ENCODE data around the gene CACNA2D1.
"Not testable (repeated sequence)": the region's sequence is repeated elsewhere in the genome, so short reads cannot be mapped to it uniquely, and the experiment has no call there.

The CACNA2D1 gene

GRCh38 chr7:82156168-82156567 lies 287.4 kb downstream of the CACNA2D1 start:
- Histone ChIP-seq H3K27me3 (ENCODE audit: control insufficient read depth, insufficient read depth, low read length) (no peaks in the 10 kb centered on the region), H3K4me2 (ENCODE audit: low read length) (no peak overlapping the region), H3K4me1 (ENCODE audit: control insufficient read depth, insufficient read depth, low read length) (no peaks in the 10 kb centered on the region), H3K9me3 (replicated peaks; ENCODE audit: low read length) (no peaks in the 10 kb centered on the region), H3K9ac (ENCODE audit: low read depth, low read length) (no peak overlapping the region), H3K4me3 (ENCODE audit: low read length) (no peak overlapping the region), H3K36me3 (ENCODE audit: insufficient read depth, low read length) (no peaks in the 10 kb centered on the region)

- H3K4me2 ChIP-seq (ENCODE audit: low read length), result no peak overlapping the region
- no peaks in the 10 kb centered on the region for H3K4me1 ChIP-seq (ENCODE audit: control insufficient read depth, insufficient read depth, low read length)
- H3K4me3 ChIP-seq (ENCODE audit: low read length), result no peak overlapping the region
- H3K36me3 ChIP-seq (ENCODE audit: insufficient read depth, low read length), result no peaks in the 10 kb centered on the region
- no peaks in the 10 kb centered on the region for H3K9me3 ChIP-seq (replicated peaks; ENCODE audit: low read length)
- H3K27me3 ChIP-seq (ENCODE audit: control insufficient read depth, insufficient read depth, low read length), result no peaks in the 10 kb centered on the region
- no peak overlapping the region for H3K9ac ChIP-seq (ENCODE audit: low read depth, low read length)
Observed at GRCh38 chr7:82154728-82155127, 288.8 kb downstream of the CACNA2D1 start.

GRCh38 chr7:82153776-82154175 lies 289.8 kb downstream of the CACNA2D1 start:
- Histone ChIP-seq H3K36me3 (ENCODE audit: insufficient read depth, low read length) (no peaks in the 10 kb centered on the region), H3K9me3 (replicated peaks; ENCODE audit: low read length) (no peaks in the 10 kb centered on the region), H3K4me2 (ENCODE audit: low read length) (no peak overlapping the region), H3K4me1 (ENCODE audit: control insufficient read depth, insufficient read depth, low read length) (no peaks in the 10 kb centered on the region), H3K27me3 (ENCODE audit: control insufficient read depth, insufficient read depth, low read length) (no peaks in the 10 kb centered on the region), H3K9ac (ENCODE audit: low read depth, low read length) (no peak overlapping the region), H3K4me3 (ENCODE audit: low read length) (no peak overlapping the region)

GRCh38 chr7:82152858-82153257 lies 290.7 kb downstream of the CACNA2D1 start:
- Histone ChIP-seq H3K4me2 (ENCODE audit: low read length) (no peak overlapping the region), H3K4me3 (ENCODE audit: low read length) (no peak overlapping the region)

GRCh38 chr7:82146491-82146890 lies 297.1 kb downstream of the CACNA2D1 start:
- H3K4me1 ChIP-seq (ENCODE audit: control insufficient read depth, insufficient read depth, low read length), result no peaks in the 10 kb centered on the region
- no peaks in the 10 kb centered on the region for H3K27me3 ChIP-seq (ENCODE audit: control insufficient read depth, insufficient read depth, low read length)

More at GRCh38 chr7:82152858-82153257, 290.7 kb downstream of the CACNA2D1 start:
- Histone ChIP-seq H3K36me3 (ENCODE audit: insufficient read depth, low read length) (no peaks in the 10 kb centered on the region), H3K4me1 (ENCODE audit: control insufficient read depth, insufficient read depth, low read length) (no peaks in the 10 kb centered on the region), H3K9ac (ENCODE audit: low read depth, low read length) (no peak overlapping the region), H3K27me3 (ENCODE audit: control insufficient read depth, insufficient read depth, low read length) (no peaks in the 10 kb centered on the region), H3K9me3 (replicated peaks; ENCODE audit: low read length) (no peaks in the 10 kb centered on the region)

GRCh38 chr7:82142263-82142864 lies 301.2 kb downstream of the CACNA2D1 start:
- Histone ChIP-seq H3K4me2 (ENCODE audit: low read length) (no peak overlapping the region), H3K4me1 (ENCODE audit: control insufficient read depth, insufficient read depth, low read length) (no peaks in the 10 kb centered on the region), H3K4me3 (ENCODE audit: low read length) (no peak overlapping the region), H3K36me3 (ENCODE audit: insufficient read depth, low read length) (no peaks in the 10 kb centered on the region), H3K9me3 (replicated peaks; ENCODE audit: low read length) (no peaks in the 10 kb centered on the region), H3K27me3 (ENCODE audit: control insufficient read depth, insufficient read depth, low read length) (no peaks in the 10 kb centered on the region), H3K9ac (ENCODE audit: low read depth, low read length) (no peak overlapping the region)

More at GRCh38 chr7:82146491-82146890, 297.1 kb downstream of the CACNA2D1 start:
- Histone ChIP-seq H3K9ac (ENCODE audit: low read depth, low read length) (no peak overlapping the region), H3K9me3 (replicated peaks; ENCODE audit: low read length) (no peaks in the 10 kb centered on the region), H3K4me2 (ENCODE audit: low read length) (no peak overlapping the region), H3K36me3 (ENCODE audit: insufficient read depth, low read length) (no peaks in the 10 kb centered on the region), H3K4me3 (ENCODE audit: low read length) (no peak overlapping the region)

- no peak overlapping the region for H3K4me2 ChIP-seq (ENCODE audit: low read length)
- no peaks in the 10 kb centered on the region for H3K9me3 ChIP-seq (replicated peaks; ENCODE audit: low read length)
- no peak overlapping the region for H3K9ac ChIP-seq (ENCODE audit: low read depth, low read length)
- H3K4me1 ChIP-seq (ENCODE audit: control insufficient read depth, insufficient read depth, low read length), result no peaks in the 10 kb centered on the region
- H3K36me3 ChIP-seq (ENCODE audit: insufficient read depth, low read length), result no peaks in the 10 kb centered on the region
- H3K27me3 ChIP-seq (ENCODE audit: control insufficient read depth, insufficient read depth, low read length), result no peaks in the 10 kb centered on the region
- H3K4me3 ChIP-seq (ENCODE audit: low read length), result no peak overlapping the region
Observed at GRCh38 chr7:82141427-82141826, 302.1 kb downstream of the CACNA2D1 start.

- not testable (repeated sequence) for H3K4me2 ChIP-seq (ENCODE audit: low read length); H3K9me3 ChIP-seq (replicated peaks; ENCODE audit: low read length); H3K9ac ChIP-seq (ENCODE audit: low read depth, low read length); H3K4me3 ChIP-seq (ENCODE audit: low read length); H3K27me3 ChIP-seq (ENCODE audit: control insufficient read depth, insufficient read depth, low read length); H3K36me3 ChIP-seq (ENCODE audit: insufficient read depth, low read length); H3K4me1 ChIP-seq (ENCODE audit: control insufficient read depth, insufficient read depth, low read length)
Observed at GRCh38 chr7:82140608-82141007, 303.0 kb downstream of the CACNA2D1 start.

GRCh38 chr7:82131215-82131614 lies 312.4 kb downstream of the CACNA2D1 start:
- Histone ChIP-seq H3K4me2 (ENCODE audit: low read length) (no peak overlapping the region), H3K9me3 (replicated peaks; ENCODE audit: low read length) (no peaks in the 10 kb centered on the region), H3K4me1 (ENCODE audit: control insufficient read depth, insufficient read depth, low read length) (no peaks in the 10 kb centered on the region), H3K4me3 (ENCODE audit: low read length) (no peak overlapping the region), H3K27me3 (ENCODE audit: control insufficient read depth, insufficient read depth, low read length) (no peaks in the 10 kb centered on the region), H3K36me3 (ENCODE audit: insufficient read depth, low read length) (no peaks in the 10 kb centered on the region), H3K9ac (ENCODE audit: low read depth, low read length) (no peak overlapping the region)

- Histone ChIP-seq H3K27me3 (ENCODE audit: control insufficient read depth, insufficient read depth, low read length) (no peaks in the 10 kb centered on the region), H3K4me3 (ENCODE audit: low read length) (no peak overlapping the region), H3K9me3 (replicated peaks; ENCODE audit: low read length) (peaks cover 3% of the 10 kb centered on the region), H3K9ac (ENCODE audit: low read depth, low read length) (no peak overlapping the region), H3K4me1 (ENCODE audit: control insufficient read depth, insufficient read depth, low read length) (no peaks in the 10 kb centered on the region), H3K36me3 (ENCODE audit: insufficient read depth, low read length) (peaks cover 4% of the 10 kb centered on the region), H3K4me2 (ENCODE audit: low read length) (no peak overlapping the region)
Observed at GRCh38 chr7:82129091-82129490, 314.5 kb downstream of the CACNA2D1 start.

- peaks cover 3% of the 10 kb centered on the region for H3K9me3 ChIP-seq (replicated peaks; ENCODE audit: low read length)
- H3K4me1 ChIP-seq (ENCODE audit: control insufficient read depth, insufficient read depth, low read length), result no peaks in the 10 kb centered on the region
- no peaks in the 10 kb centered on the region for H3K27me3 ChIP-seq (ENCODE audit: control insufficient read depth, insufficient read depth, low read length)
- H3K4me2 ChIP-seq (ENCODE audit: low read length), result no peak overlapping the region
- no peak overlapping the region for H3K4me3 ChIP-seq (ENCODE audit: low read length)
- no peak overlapping the region for H3K9ac ChIP-seq (ENCODE audit: low read depth, low read length)
- peaks cover 5% of the 10 kb centered on the region for H3K36me3 ChIP-seq (ENCODE audit: insufficient read depth, low read length)
Observed at GRCh38 chr7:82128546-82128945, 315.0 kb downstream of the CACNA2D1 start.

- Histone ChIP-seq H3K4me3 (ENCODE audit: low read length) (no peak overlapping the region), H3K27me3 (ENCODE audit: control insufficient read depth, insufficient read depth, low read length) (no peaks in the 10 kb centered on the region), H3K4me2 (ENCODE audit: low read length) (no peak overlapping the region), H3K36me3 (ENCODE audit: insufficient read depth, low read length) (peaks cover 5% of the 10 kb centered on the region), H3K4me1 (ENCODE audit: control insufficient read depth, insufficient read depth, low read length) (no peaks in the 10 kb centered on the region), H3K9ac (ENCODE audit: low read depth, low read length) (no peak overlapping the region), H3K9me3 (replicated peaks; ENCODE audit: low read length) (peaks cover 3% of the 10 kb centered on the region)
Observed at GRCh38 chr7:82126576-82126975, 317.0 kb downstream of the CACNA2D1 start.

Measured in skeletal muscle satellite cell (primary cell).